Activated T-cell treated with anti-CD3 and anti-CD28 coated beads, Interleukin-2, amount 50 U/mL, for 48 hours (primary cell): Measurements from ENCODE around the gene PHACTR3.
"Not testable (repeated sequence)": the region's sequence is repeated elsewhere in the genome, so short reads cannot be mapped to it uniquely, and the experiment has no call there.

ENCODE experiments used
- DNase-seq, 2 experiments: peaks; one replicate each; pipeline ENCODE4 v3.0.0-alpha.2; 2020

Gene PHACTR3

GRCh38 chr20:59591061-59591460 is 13.3 kb upstream of the PHACTR3 start:
- no peak for DNase-seq

GRCh38 chr20:59596690-59597089 is 7.7 kb upstream of the PHACTR3 start:
- DNase-seq: no peak

- no peak for DNase-seq
These were observed 7.1 kb upstream of the PHACTR3 start for GRCh38 chr20:59597240-59597639.

- peak; percentile 45 to 52 for DNase-seq
These were observed 5.6 kb upstream of the PHACTR3 start for GRCh38 chr20:59598625-59599310.

- DNase-seq: no peak
These were observed 4.4 kb upstream of the PHACTR3 start for GRCh38 chr20:59599941-59600340.

GRCh38 chr20:59600472-59600871 is 3.9 kb upstream of the PHACTR3 start:
- no peak for DNase-seq

- DNase-seq: no peak
These were observed 1.7 kb upstream of the PHACTR3 start for GRCh38 chr20:59602546-59603080.

- no peak for DNase-seq
These were observed 1.2 kb upstream of the PHACTR3 start for GRCh38 chr20:59603176-59603575.

GRCh38 chr20:59604741-59605600 is 631 bp downstream of the PHACTR3 start:
- no peak for DNase-seq

GRCh38 chr20:59605601-59606364 is 1.4 kb downstream of the PHACTR3 start:
- DNase-seq: no peak

GRCh38 chr20:59606566-59606965 is 2.2 kb downstream of the PHACTR3 start:
- no peak for DNase-seq

GRCh38 chr20:59608396-59608795 is 4.1 kb downstream of the PHACTR3 start:
- no peak for DNase-seq

GRCh38 chr20:59608871-59609270 is 4.5 kb downstream of the PHACTR3 start:
- no peak for DNase-seq

- DNase-seq: no peak
These were observed 6.9 kb downstream of the PHACTR3 start for GRCh38 chr20:59611286-59611685.

- DNase-seq: no peak
These were observed 9.5 kb downstream of the PHACTR3 start for GRCh38 chr20:59613861-59614260.

- DNase-seq: no peak
These were observed 10.4 kb downstream of the PHACTR3 start for GRCh38 chr20:59614714-59615113.

- no peak for DNase-seq
These were observed 12.0 kb downstream of the PHACTR3 start for GRCh38 chr20:59616306-59616705.

GRCh38 chr20:59617221-59617620 is 12.9 kb downstream of the PHACTR3 start:
- no peak for DNase-seq

GRCh38 chr20:59618131-59618530 is 13.8 kb downstream of the PHACTR3 start:
- DNase-seq: no peak

- DNase-seq: not testable (repeated sequence)
These were observed 14.2 kb downstream of the PHACTR3 start for GRCh38 chr20:59618585-59618984.

- no peak for DNase-seq
These were observed 16.6 kb downstream of the PHACTR3 start for GRCh38 chr20:59620860-59621505.

- DNase-seq: no peak
These were observed 18.2 kb downstream of the PHACTR3 start for GRCh38 chr20:59622496-59622895.

- no peak for DNase-seq
These were observed 18.8 kb downstream of the PHACTR3 start for GRCh38 chr20:59623133-59623532.
